ENCODE data around the gene MAST4. TPM values are rescaled to one million over a fixed set of nuclear protein-coding genes. Genes with fewer than 3 reads are reported as not detected.

Gene MAST4
- total RNA-seq, 1 experiment from 2014 or later = 26.5 TPM

GRCh38 chr5:67182301-67182790 is 586.2 kb downstream of the MAST4 start:
- no peak overlapping the region for H3K27ac Mint-ChIP-seq (ENCODE audit: low read depth, unreplicated experiment)
- no peaks in the 10 kb centered on the region for H3K36me3 Mint-ChIP-seq (ENCODE audit: insufficient read depth, unreplicated experiment)

DNA sequence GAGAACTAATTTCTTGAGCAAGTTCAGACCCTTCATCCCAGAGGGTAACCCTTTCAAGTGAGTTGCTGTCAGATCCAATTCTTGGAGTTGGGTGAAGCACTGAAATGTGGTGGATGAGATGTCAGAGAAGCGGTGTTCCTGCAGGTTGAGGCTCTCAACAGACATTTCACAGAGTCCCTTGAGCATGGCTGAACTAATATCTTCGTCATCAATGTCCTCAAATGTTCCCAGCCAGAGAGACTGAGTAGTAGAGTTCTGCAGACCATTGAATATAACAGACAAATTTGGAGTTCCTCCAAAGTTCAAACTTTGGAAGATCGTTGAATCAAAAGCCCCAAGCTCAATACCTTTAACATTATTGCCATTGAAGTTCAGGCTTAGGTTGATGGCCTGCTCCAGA is 587.7 kb downstream of the MAST4 start:
- Mint-ChIP-seq H3K27me3 (ENCODE audit: insufficient read depth, unreplicated experiment) (no peaks in the 10 kb centered on the region), H3K27ac (ENCODE audit: low read depth, unreplicated experiment) (no peak overlapping the region), H3K9me3 (ENCODE audit: unreplicated experiment) (no peaks in the 10 kb centered on the region), H3K36me3 (ENCODE audit: insufficient read depth, unreplicated experiment) (no peaks in the 10 kb centered on the region), H3K4me1 (ENCODE audit: insufficient read depth, unreplicated experiment) (peaks cover 16% of the 10 kb centered on the region), H3K4me3 (ENCODE audit: unreplicated experiment) (no peak overlapping the region)
- intact Hi-C loops (cut with micrococcal nuclease) = no loop called here
- ChIA-PET CTCF (no interaction called here), POLR2A (interaction anchor here (1.2 kb wide), 1 partner anchor 27 kb away, joined by 3 read pairs; no protein-coding TSS in a partner anchor)
- no peak for DNase-seq (ENCODE audit: unreplicated experiment)
- BruUV-seq (replicated peaks) = no TSS peak
- TF ChIP-seq, protein P1, sequence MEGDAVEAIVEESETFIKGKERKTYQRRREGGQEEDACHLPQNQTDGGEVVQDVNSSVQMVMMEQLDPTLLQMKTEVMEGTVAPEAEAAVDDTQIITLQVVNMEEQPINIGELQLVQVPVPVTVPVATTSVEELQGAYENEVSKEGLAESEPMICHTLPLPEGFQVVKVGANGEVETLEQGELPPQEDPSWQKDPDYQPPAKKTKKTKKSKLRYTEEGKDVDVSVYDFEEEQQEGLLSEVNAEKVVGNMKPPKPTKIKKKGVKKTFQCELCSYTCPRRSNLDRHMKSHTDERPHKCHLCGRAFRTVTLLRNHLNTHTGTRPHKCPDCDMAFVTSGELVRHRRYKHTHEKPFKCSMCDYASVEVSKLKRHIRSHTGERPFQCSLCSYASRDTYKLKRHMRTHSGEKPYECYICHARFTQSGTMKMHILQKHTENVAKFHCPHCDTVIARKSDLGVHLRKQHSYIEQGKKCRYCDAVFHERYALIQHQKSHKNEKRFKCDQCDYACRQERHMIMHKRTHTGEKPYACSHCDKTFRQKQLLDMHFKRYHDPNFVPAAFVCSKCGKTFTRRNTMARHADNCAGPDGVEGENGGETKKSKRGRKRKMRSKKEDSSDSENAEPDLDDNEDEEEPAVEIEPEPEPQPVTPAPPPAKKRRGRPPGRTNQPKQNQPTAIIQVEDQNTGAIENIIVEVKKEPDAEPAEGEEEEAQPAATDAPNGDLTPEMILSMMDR (IDR thresholded peaks at IDR 0.05; ENCODE audit: unreplicated experiment) = no peak

More at GRCh38 chr5:67182301-67182790, 586.2 kb downstream of the MAST4 start:
- BruUV-seq (replicated peaks) = no TSS peak
- ChIA-PET POLR2A (interaction anchor here (0.8 kb wide), 1 partner anchor 9 kb away, joined by 3 read pairs; no protein-coding TSS in a partner anchor), CTCF (interaction anchor here (0.8 to 1.1 kb wide), 3 partner anchors 9 to 64 kb away, joined by 3 to 6 read pairs (median 3); no protein-coding TSS in a partner anchor)
- Mint-ChIP-seq H3K9me3 (ENCODE audit: unreplicated experiment) (peaks cover 4% of the 10 kb centered on the region), H3K4me1 (ENCODE audit: insufficient read depth, unreplicated experiment) (peaks cover 16% of the 10 kb centered on the region), H3K4me3 (ENCODE audit: unreplicated experiment) (no peak overlapping the region), H3K27me3 (ENCODE audit: insufficient read depth, unreplicated experiment) (no peaks in the 10 kb centered on the region)
- TF ChIP-seq, protein P1 (IDR thresholded peaks at IDR 0.05; ENCODE audit: unreplicated experiment) = no peak
- DNase-seq (ENCODE audit: unreplicated experiment) = peak; percentile 64
- intact Hi-C loops (cut with micrococcal nuclease) = no loop called here

DNA sequence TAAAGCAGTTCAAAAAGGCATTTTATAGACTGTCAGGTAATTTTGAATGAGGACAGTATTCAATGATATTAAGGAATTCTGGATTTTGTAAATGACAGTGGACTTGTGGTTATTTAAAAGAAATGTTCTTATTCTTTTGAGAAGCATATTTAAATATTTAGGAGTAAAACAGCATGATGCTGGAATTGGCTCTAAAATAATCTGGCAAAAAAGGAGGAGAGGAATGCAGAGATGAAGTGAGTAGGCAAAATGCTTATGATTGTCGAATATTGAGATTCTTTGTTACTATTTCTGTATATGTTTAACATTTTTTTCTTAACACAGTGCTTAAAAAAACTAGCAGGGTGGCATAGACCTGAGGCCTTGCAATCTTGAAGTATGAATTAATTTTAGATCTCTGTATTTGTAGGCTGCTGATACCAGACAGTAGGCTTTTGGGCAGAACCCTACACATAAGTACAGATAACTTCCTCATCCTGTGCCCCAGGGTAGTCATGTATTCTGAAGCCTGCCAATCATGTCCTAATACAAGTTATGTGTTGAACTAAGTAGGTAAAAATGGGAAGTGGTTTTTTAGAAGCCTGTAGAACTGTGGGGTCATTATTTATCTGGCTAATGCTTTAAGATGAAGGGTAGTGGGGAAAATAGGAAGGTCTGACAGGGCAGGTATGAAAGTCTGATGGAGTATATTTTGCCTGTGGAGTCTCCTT is 591.0 kb downstream of the MAST4 start:
- BruUV-seq (replicated peaks) = no TSS peak
- Mint-ChIP-seq H3K4me1 (ENCODE audit: insufficient read depth, unreplicated experiment) (peaks cover 12% of the 10 kb centered on the region), H3K27me3 (ENCODE audit: insufficient read depth, unreplicated experiment) (no peaks in the 10 kb centered on the region), H3K9me3 (ENCODE audit: unreplicated experiment) (no peaks in the 10 kb centered on the region), H3K27ac (ENCODE audit: low read depth, unreplicated experiment) (no peak overlapping the region), H3K4me3 (ENCODE audit: unreplicated experiment) (no peak overlapping the region), H3K36me3 (ENCODE audit: insufficient read depth, unreplicated experiment) (no peaks in the 10 kb centered on the region)
- DNase-seq (ENCODE audit: unreplicated experiment) = no peak
- POLR2A ChIA-PET = no interaction called here
- CTCF ChIA-PET = no interaction called here
- TF ChIP-seq, protein P1 (IDR thresholded peaks at IDR 0.05; ENCODE audit: unreplicated experiment) = no peak
- intact Hi-C loops (cut with micrococcal nuclease) = no loop called here

DNA sequence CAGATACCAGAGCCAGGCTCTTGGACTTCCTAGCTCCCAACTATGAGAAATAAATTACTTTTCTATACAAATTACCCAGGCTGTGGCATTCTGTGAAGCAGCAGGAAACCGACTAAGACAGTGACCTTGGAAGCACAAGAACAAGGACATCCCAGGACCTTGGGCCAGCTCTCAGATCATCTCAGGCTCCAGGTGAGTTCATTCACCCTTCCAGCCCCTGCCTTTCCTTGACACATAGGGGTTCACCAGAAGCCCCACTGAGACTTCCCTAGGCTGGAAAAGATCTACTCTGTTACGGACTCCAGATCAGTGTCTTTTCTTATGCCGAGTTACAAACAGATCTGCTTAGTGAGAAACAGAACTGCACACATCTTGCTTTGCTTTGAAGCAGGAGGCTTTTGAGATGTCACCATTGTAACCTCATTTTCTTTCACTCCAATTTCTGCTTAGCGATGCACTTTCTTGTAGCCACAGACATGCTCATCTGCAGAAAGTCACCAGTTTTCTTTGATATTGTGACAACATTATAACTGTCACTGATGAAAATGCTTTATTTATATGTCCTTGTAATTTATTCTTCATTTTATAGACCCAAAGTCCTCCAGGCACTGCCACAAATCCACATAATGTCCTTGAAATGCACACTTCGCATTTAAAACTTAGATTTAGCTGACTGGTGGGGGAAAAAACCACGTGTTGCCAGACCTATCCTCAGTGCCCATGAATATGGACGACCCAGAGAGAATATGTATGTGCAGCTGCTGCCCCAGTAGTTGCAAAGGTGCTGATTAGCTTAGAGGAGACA is 592.3 kb downstream of the MAST4 start:
- TF ChIP-seq, protein P1 (IDR thresholded peaks at IDR 0.05; ENCODE audit: unreplicated experiment) = no peak
- DNase-seq (ENCODE audit: unreplicated experiment) = no peak
- H3K4me1 Mint-ChIP-seq (ENCODE audit: insufficient read depth, unreplicated experiment) = no peaks in the 10 kb centered on the region
- BruUV-seq (replicated peaks) = no TSS peak
- ChIA-PET CTCF (interaction anchor here (1.2 kb wide), 1 partner anchor 19 kb away, joined by 5 read pairs; no protein-coding TSS in a partner anchor), POLR2A (interaction anchor here (0.8 kb wide), 1 partner anchor 14 kb away, joined by 3 read pairs; no protein-coding TSS in a partner anchor)
- no peaks in the 10 kb centered on the region for H3K27me3 Mint-ChIP-seq (ENCODE audit: insufficient read depth, unreplicated experiment)
- no peak overlapping the region for H3K27ac Mint-ChIP-seq (ENCODE audit: low read depth, unreplicated experiment)
- H3K36me3 Mint-ChIP-seq (ENCODE audit: insufficient read depth, unreplicated experiment) = no peaks in the 10 kb centered on the region
- no peaks in the 10 kb centered on the region for H3K9me3 Mint-ChIP-seq (ENCODE audit: unreplicated experiment)
- no peak overlapping the region for H3K4me3 Mint-ChIP-seq (ENCODE audit: unreplicated experiment)
- intact Hi-C loops (cut with micrococcal nuclease) = no loop called here
